GM12864 (cell line): ENCODE data around the gene VGLL1.

Experiments used
- DNase-seq: peaks from one replicate; pipeline ENCODE4 v3.0.0-alpha.2; 2011; ENCODE audit warnings: low read depth
- H3K4me3 ChIP-seq: 2 replicates; pipeline ENCODE4 v1.5.1; 2011; ENCODE audit warnings: mild to moderate bottlenecking, low read depth, low read length, control low read depth
- TF ChIP-seq, protein P1 (sequence below): IDR thresholded peaks from 2 replicates; pipeline ENCODE4 v1.5.1; 2011; ENCODE audit warnings: low read depth, mild to moderate bottlenecking, moderate library complexity, low read length, control low read depth, inconsistent platforms; ENCODE audit errors: missing control alignments

The VGLL1 gene, protein sequence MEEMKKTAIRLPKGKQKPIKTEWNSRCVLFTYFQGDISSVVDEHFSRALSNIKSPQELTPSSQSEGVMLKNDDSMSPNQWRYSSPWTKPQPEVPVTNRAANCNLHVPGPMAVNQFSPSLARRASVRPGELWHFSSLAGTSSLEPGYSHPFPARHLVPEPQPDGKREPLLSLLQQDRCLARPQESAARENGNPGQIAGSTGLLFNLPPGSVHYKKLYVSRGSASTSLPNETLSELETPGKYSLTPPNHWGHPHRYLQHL

DNA sequence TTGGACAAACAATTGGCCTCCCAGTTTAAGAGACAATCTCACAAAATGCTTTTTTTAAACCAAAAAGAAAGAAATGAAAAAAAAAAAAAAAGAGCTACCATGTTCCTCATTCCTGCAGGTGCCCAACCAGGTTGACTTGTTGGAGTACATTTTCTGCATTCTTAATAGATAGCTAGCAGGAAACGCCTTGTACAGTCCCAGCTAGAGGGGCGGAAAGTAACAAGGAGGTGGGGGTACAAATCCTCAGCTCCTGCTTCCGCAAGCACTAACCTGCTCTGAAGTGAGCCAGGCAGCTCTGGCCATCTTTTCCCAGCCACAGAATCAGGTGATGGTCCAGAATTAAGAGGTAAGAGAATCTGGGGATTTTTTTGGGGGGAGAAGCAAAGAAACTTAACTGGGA is at the start of gene VGLL1:
TSS of gene VGLL1 (plus strand) at position 265 of the 400 bp plus-strand sequence. CDS start 3,806 bp downstream, outside the sequence.
- no peak within 1 kb of the TSS for H3K4me3 ChIP-seq
- DNase-seq, result no peak
- TF ChIP-seq, protein P1, sequence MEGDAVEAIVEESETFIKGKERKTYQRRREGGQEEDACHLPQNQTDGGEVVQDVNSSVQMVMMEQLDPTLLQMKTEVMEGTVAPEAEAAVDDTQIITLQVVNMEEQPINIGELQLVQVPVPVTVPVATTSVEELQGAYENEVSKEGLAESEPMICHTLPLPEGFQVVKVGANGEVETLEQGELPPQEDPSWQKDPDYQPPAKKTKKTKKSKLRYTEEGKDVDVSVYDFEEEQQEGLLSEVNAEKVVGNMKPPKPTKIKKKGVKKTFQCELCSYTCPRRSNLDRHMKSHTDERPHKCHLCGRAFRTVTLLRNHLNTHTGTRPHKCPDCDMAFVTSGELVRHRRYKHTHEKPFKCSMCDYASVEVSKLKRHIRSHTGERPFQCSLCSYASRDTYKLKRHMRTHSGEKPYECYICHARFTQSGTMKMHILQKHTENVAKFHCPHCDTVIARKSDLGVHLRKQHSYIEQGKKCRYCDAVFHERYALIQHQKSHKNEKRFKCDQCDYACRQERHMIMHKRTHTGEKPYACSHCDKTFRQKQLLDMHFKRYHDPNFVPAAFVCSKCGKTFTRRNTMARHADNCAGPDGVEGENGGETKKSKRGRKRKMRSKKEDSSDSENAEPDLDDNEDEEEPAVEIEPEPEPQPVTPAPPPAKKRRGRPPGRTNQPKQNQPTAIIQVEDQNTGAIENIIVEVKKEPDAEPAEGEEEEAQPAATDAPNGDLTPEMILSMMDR, result no peak

DNA sequence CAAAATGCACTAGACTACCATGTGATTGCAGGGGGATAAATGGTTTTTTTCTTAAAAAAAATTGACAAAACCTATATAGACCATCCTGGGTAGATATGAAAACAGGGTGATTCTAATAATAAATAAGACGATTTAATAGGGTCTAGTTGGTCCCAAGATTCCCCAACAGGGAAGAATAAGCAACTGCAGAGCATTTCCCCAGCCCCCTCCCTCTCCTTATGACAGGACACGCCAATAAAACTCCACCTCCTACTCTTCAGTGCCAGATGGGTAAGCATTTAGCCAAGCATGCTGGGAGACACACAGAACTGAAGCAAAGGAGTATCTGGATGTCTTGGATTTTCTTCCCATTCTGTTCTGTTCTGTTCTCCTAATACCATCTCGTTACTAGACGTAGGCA is 44.4 kb upstream of the VGLL1 start, which contains the start of gene BRS3:
TSS of gene BRS3 (plus strand) at position 301 of the 400 bp plus-strand sequence. CDS start 168 bp downstream, outside the sequence.
- H3K4me3 ChIP-seq, result no peak within 1 kb of the TSS
- no peak for DNase-seq
- TF ChIP-seq, protein P1, result no peak

DNA sequence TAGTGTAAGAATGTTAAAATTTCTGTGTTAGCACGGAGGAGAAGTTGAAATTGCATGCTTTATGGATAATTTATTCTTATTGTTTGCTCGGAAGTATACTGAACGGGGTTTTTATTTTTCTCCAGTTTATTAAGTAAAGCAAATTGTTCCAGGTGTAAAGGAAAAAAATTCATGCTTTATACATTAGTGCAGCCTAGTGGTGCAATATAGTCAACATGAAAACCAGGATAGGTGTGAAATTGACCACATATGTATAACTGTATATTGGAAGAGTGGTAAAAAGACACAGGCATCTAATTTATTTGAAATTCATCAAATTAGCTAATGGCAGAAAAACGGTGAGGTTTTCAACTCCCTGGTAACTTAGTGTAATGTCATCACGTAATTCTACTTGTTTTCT is 43.3 kb upstream of the VGLL1 start:
- DNase-seq, result no peak
- no peak overlapping the region for H3K4me3 ChIP-seq
- TF ChIP-seq, protein P1, result no peak

DNA sequence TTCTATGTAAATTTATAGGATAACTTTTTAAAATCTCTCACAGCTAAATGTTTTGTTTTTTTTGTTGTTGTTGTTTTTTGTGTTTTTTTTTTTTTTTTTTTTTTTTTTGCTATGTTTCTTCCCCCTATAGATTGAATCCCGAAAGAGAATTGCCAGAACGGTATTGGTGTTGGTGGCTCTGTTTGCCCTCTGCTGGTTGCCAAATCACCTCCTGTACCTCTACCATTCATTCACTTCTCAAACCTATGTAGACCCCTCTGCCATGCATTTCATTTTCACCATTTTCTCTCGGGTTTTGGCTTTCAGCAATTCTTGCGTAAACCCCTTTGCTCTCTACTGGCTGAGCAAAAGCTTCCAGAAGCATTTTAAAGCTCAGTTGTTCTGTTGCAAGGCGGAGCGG is 40.2 kb upstream of the VGLL1 start:
- TF ChIP-seq, protein P1, result no peak
- H3K4me3 ChIP-seq, result no peak overlapping the region
- DNase-seq, result no peak

DNA sequence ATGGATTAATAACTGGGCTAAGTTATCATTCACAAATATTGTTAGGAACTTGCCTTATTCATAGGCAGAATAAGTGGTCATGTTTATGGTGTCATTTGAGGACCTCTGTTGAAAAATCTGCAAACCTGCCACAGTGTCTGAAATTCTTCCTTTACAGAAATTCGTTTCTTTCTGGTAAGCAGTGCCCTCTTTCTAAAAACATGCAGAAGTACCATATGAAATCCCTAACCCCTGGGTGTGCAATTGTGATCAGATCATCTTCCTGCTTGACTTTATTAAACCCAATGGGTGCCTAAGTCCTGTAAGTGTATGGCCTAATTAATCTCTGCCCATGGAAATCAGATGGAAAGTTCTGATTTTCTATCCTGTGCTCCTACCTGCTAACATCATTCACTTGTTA is 39.0 kb upstream of the VGLL1 start:
- no peak overlapping the region for H3K4me3 ChIP-seq
- TF ChIP-seq, protein P1, result no peak
- DNase-seq, result no peak

DNA sequence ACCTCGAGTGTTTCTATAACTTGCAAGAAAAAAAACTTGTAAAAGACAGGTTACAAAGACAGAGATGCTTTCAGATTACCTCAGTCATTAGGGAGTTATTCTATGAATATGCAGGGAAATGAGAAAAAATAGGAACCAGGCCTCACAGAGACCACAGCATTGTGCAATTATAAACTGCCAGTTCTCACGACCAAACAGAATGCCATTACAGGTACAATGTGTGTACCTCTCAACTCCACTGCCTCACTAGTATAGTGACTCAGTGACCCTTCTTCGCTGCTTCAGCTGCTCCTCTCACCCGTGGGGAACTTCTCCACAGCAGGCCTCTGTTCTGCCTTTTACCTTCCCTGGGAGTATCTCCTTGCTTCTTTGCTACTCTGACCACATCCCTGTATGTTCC is 37.0 kb upstream of the VGLL1 start:
- DNase-seq, result no peak
- H3K4me3 ChIP-seq, result no peak overlapping the region
- TF ChIP-seq, protein P1, result no peak
